NCI-H748 (cell line): ENCODE results near the gene PRKG1.
"Not testable (repeated sequence)": the region's sequence is repeated elsewhere in the genome, so short reads cannot be mapped to it uniquely, and the experiment has no call there.

Experiments used
- DNase-seq: peaks from one replicate; lab custom pipeline; 2025; ENCODE audit not compliant: unreplicated experiment; lab: John Stamatoyannopoulos, UW

Gene PRKG1

DNA sequence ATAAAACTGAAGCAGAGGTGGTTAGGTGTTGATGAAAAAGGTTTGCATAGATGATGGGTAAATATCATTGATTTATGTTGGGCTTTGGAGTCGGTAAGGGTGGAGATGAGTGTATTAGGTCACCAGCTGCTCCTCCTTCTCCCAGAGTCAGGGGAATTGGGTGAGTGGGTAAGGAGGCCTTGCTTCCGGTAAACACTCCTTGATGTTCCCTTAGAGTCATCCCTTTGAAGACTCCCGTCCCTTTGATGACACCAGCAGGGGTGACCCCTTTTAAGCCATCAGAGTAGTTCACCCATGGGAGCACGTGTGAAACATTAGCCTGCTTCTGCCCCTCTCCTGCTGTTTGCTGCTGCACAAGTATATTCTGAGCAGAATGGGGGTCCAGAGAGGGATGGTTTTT lies 1147.6 kb downstream of the PRKG1 start:
- DNase-seq, result no peak

DNA sequence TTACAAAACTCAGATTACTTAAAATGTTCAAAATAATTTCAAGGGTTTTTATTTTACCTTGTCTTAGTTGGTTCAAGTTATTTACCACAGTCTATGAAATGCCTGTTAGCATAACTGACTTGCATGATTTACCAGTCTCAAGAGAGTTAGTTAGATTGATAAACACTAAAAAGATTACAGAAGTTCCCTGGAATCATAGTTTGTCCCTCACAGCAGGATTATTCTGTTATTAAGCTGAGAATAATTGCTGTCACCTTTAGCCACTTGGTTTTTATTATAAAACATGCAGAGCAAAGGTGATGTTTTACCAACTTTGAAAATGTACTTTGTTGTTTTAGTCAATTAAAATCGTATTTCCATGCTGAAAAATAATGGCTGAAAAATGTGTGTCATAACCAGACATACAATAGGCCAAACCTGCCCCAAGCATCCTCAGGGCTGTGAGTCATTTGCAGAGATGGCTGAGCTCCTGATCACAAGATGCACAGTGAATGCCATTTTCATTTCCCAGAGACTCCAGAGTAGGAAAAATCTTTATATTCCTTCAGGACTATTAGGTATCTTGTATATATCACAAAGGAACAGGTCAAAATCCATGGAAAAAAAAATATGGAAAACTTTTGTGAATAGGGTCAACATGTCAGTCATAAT lies 1152.0 kb downstream of the PRKG1 start:
- DNase-seq, result no peak

DNA sequence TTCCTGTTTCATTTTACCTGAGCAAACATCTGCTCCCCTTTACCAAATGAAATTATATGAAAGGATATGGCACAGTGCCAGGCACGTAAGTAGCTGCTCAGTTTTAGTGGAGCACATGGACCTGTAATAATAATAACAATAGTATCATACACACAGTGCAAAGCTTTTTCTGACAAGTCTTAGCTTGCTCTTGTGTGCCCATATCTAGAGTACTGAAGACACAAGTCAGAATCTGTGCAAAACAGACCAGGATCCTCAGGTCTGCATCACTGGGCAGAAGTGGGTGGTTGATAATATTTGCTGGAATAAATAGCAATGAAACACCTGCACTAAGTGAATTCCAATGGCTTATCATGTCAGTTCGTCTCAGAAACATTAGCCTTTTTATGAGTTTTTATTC lies 1154.3 kb downstream of the PRKG1 start:
- no peak for DNase-seq

DNA sequence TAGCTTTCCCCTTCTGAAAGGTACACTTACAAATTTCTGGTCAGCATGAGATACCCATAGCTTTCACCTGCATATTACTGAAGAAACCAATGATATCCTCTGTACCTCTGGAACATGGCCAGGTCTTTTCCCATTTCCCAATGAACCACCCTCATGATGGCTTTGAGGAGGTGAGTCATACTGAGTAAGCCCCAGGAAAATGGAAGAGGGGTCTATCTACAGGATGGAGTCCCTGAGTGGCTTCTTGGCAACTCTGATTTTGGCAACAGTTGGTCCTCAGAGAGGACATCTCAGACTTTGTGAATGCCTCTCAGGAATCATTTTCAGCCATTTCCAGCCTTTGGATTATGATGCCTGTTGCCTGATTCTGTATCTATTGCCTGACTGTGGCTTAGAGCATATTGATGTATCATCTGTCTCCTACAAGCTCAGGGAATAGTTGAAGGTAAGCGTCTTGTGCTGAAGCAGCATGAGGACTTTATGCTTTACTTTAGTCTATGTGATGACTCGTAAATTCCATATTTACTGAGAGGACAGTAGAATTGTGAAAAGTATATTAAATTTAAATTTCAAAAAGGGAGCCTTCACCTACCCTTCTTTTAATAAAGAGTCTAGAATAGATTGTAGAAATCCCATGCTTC lies 1155.1 kb downstream of the PRKG1 start:
- DNase-seq, result no peak

DNA sequence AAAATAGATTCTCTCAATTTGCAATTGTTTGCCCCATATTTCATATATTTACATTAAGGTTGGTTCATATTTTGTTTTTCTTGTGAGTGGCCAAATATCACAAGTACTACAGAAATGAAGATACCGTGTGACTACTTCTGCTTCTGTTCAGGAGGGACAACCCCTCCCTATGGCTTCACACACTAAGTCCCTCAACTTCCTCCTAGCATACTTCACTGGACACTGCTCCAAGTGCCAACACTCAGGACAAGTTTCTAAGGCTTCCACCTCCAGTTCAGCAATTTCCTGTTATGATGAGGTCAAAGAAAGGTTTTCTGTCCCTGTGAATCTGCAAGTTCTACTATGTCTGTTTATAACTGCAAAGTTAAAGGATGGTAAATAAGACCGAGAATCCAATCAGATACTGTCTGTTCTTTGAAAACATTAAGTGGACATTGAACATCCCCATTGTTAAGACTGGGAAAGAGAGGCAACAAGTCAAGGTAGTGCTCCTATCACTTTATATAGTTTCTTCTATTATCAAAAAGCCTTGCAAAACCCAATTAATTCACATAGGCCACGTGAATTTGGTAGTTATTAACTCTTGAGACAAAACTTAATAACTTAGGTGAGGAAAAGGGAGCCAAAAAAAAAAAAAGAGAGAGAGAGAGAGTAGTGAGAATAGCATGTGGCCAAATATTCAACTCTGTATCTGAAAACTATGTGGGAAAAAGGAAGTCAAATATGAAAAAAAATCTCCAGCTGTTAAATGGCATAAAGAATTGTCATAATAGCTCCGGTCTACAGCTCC lies 1158.5 kb downstream of the PRKG1 start:
- no peak for DNase-seq

DNA sequence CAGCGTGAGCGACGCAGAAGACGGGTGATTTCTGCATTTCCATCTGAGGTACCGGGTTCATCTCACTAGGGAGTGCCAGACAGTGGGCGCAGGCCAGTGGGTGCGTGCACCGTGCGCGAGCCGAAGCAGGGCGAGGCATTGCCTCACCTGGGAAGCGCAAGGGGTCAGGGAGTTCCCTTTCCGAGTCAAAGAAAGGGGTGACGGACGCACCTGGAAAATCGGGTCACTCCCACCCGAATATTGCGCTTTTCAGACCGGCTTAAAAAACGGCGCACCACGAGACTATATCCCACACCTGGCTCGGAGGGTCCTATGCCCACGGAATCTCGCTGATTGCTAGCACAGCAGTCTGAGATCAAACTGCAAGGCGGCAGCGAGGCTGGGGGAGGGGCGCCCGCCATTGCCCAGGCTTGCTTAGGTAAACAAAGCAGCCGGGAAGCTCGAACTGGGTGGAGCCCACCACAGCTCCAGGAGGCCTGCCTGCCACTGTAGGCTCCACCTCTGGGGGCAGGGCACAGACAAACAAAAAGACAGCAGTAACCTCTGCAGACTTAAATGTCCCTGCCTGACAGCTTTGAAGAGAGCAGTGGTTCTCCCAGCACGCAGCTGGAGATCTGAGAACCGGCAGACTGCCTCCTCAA lies 1159.2 kb downstream of the PRKG1 start:
- not testable (repeated sequence) for DNase-seq

DNA sequence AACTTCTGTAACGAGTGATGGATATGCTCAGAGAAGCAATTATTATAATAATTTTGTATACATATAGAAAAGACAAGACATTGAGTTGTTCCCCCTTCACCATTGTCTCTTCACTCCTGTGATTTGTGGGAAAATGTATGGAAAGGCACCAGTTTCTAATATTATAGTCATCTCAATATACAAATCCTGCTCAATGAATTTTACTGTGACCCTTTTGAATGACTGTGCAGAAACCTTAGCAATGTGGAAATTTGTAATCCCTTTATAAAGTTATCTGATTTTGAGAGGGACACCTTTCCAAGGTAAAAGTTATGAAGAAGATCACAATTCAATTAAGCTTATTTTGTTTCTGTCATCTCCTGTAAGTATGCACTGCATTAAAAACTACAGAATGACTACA lies 1165.5 kb downstream of the PRKG1 start:
- no peak for DNase-seq

DNA sequence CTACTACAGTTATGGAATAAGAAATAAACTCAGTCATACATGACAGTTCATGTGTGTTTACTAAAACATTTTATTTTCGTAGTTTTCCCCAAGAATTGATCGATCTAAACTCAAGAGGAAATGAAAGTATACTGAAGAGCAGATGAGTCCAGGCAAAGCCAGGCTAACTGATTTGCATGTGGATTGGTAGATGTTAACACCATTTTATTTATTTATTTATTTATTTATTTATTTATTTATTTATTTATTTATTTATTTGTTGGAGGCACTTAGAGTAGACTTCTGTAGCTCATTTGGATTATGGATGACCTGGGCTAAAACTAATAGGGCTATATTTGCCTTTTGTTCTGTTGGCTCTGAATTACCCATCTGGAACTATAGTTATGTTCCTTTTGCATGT lies 1171.3 kb downstream of the PRKG1 start:
- no peak for DNase-seq

DNA sequence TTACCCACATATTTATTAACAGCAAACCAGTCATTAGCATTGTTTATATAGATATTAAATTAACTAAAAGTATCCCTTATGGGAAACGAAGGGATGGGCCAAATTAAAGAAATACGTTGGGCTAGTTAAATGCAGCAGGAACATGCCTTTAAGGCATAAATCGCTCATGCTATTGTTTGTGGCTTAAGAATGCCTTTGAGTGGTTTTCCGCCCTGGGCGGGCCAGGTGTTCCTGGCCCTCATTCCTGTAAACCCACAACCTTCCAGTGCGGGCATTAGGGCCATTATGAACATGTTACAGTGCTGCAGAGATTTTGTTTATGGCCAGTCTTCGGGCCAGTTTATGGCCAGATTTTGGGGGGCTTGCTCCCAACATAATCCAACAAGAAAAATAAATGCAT lies 1173.6 kb downstream of the PRKG1 start:
- not testable (repeated sequence) for DNase-seq

DNA sequence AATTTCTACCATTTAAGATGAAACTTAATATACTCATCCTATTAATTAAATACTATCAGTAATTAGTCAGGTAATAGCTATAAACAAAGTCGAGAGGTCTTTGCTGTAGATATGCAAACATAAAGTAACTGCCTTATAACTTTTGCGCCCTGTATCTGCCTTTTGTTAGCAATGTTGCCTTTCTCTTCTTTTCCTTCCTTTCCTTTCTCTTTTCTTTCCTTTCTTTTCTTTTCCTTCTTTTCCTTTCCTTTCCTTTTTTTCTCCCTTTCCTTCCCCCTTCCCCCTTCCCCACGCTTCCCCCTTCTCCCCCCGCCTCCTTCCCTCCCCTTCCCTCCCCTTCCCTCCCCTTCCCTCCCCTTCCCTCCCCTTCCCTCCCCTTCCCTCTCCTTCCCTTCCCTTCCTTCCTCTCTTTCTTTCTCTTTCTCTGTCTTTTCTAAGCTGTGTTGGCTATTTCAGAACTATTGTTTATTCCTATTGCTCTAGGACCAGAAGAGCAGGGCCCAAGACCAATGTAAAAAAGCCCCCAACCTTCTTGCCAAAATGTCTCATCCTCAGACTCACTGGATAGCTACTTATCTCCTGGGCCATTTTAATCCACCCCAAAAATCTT lies 1174.5 kb downstream of the PRKG1 start:
- no peak for DNase-seq

DNA sequence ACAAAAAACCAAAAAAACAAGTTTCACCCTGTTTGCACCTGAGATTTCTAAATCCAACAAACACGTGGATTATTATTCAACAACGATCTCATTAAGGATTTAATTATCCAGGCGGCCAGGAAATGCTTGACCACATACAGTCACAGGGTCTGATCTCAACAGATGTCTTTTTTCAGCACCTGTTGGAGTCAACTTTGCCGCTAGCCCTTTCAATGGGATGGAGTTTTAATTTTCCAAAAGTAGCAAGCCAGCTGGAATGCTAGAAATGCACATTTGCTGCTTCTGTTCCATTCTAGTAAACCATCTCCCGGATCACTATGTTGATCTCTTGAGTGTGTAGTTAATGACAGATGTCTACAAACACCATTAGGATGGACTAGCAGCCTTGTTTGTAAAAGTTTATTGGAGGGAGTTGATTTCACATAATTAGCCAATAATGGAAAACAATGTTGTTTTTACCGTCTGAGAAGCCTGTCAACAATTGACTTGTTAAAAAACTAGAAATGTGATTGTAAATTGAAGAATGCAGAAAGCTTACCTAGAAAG lies 1175.6 kb downstream of the PRKG1 start:
- no peak for DNase-seq

DNA sequence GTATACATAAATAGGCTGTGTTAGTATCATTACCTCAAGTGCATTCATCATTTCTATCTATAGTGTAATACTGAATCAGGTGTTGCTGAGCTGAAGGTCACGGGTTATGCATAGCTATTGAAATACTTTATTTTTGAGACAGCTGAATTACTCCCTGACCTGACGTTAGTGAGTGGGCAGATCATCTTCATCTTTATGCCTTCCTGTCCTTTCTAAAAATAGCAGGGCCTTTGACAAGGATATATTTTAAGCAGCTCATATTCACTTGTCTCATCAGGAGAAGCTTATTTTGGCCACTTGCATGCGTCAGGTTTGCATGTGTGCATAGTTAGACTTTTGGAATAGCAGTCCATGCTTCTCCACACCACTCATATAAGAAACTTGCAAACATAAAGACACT lies 1176.2 kb downstream of the PRKG1 start:
- no peak for DNase-seq

DNA sequence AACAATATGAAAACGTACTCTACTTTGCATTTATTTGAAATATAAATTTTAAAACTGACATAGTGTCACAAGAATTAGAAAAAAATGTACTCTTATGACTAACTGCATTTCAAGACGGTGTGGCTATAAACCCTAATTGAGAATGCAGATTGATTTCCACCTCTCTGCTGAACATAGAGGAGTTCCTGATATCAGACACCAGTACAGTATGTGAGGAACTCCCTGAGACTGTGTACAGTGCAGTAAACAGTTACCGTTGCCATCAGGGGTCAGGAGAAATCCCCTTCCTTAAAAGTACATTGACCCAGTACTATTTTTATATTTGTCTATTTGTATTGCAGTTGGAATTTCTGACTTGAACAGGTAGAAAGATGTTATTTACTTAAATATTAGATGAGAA lies 1178.0 kb downstream of the PRKG1 start:
- DNase-seq, result no peak

DNA sequence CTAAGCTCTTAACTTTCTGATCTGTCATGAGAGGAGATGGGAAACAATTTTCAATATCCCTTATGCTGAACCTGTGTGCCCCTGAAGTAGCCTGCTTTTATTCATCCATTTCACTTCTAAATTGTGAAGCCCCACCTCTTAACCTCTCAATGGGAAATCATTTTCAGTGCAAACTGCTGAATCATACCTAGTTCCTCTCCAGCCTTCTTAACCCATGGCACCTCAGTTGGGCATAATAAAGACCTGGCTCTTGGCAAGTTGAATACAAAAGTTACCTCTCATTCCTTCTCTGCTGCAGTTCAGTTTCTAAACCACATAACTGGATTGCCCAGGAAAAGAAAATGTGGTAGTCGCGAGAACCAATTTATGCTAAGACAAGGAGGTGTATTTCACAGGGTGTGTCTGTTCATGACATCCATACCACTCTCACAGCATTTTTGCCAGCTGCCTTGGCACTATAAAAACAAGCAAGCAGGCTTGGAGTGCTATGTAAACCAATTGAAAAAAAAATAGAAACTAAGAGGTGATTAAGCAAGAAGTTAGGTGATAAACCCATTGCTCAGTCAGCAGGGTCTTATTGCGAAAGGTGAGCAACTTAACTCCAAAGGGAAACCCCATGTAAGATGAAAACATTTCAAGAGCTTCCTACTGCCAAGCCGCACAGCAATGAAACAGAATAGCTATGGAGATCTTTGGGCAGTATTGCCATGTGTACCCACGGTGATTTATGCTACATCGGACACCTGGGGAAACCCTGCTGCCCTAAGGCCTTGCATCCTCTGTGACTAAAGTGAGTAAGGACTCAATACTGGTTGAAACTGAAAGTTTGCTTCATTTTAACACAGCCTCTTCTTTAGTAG lies 1182.8 kb downstream of the PRKG1 start:
- no peak for DNase-seq

DNA sequence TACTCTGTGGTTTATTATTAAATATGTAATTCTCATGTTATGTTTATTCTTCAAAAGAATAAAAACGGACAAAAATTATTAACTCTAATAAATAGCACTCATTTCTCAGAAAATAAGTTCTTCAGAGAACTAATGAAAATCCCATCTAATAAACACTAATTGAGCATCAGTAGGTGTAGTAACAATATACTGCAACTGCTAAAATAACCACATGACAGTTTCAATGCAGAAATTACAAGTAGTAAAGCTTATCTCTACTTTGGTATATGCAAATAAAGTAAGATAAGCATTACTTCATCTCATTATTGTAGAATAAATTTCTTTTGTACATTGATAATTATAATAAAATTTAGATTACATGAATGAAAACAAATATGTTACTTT lies 1183.4 kb downstream of the PRKG1 start:
- DNase-seq, result no peak

DNA sequence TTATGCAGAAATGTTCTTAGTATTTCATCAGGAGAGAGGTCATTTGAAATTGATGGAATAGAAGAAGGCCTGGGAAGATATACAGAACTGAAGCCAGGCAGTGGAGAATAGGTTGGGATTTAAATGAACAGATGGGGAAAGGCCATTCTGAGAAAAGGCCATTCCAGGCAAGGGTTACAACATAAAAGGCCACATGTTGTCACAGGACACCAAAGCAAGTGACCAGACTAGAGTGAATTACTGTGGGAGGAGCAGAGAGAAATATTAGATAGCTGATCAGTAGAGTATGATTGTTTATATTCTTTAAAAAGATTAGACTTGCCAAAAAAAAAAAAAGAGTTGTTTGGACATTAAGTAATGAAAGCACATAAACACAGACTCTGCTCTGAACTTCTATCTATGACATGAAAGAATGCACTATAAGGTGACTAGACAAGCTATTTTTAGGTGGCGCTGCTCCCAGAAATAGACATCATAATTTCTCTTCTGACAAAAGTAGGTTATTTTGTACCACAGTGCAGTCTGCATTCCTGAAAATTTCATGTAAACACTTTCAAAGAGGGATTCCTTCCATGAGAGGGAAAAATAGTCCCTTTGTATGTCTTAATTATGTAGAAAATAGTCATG lies 1184.6 kb downstream of the PRKG1 start:
- DNase-seq, result no peak

DNA sequence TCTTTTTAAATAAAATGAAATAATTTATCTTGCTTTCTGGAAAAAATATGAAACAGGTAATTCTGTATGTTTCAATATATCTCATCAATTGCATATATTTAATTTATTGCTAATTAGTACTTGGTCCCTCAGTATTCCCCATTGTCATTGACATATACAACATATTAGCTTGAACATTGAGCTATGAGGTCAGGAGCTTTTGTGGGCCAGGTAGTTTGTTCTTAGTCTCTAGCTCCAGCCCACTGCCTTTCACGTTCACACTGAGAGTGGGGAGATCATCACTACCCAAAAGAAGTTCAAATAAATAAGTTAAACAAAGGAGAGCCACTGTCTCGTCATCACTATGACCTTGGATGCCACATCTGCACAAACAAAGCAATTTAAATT lies 1185.1 kb downstream of the PRKG1 start:
- no peak for DNase-seq

DNA sequence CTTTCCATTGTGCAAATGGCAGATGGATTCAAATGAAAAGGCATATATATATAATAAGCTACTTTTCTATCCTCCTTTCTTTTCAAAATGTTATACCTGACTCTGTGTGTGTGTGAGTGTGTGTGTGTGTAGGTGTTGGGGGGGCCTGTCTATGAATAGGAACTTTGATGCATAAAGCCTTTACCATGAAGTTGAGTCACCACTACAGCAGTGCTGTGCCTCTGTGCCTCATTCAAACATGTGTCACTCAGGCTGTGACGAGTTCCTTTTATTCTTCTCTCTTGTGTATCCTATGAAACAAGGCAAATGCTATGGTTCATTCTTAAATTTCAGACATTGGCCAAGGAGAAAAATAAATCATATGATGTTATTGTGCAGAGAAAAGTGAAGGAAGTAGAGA lies 1187.1 kb downstream of the PRKG1 start:
- no peak for DNase-seq

DNA sequence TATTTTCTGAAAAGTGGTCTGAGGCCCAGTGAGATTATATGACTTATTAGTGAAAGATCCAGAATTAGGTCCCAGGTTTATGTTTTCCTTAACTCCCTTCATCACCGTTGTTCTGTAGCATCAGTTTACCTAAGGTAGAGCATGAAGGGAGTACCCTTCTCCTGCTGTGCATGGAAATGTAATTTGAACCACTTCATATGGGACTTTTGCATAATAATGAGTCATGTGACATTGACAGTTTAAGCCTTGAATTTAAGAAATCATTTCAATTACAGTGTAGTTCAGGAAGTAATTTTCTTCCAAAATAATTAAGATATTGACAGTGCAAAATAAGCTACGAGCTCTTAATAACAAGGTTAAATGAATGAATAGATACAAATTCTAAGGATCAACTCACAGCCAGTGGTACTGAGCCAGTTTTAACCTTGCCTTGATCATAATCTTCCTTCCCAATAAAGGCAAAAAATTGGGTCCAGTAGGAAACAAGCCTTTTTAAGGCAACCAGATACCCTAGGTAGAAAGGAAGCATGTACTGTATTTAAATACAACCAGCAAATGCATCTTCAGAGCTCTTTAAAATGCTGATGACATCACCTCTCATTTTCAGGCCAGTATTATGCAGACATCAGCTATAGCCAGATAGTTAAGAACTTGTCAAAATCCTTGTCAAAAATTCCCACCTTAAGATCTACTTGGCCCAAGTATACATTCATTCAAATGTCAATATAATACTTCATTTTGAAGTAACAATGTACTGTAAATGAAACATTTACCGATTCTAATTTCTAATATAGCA lies 1191.0 kb downstream of the PRKG1 start:
- no peak for DNase-seq
